ENCODE results near the gene PLCL2.

- TF ChIP-seq CTCF (IDR thresholded peaks at IDR 0.05) (no peak), POLR2A (IDR thresholded peaks at IDR 0.05) (no peak)
Observed at GRCh38 chr3:16945330-16945729, 60.6 kb downstream of the PLCL2 start.
